ENCODE data around the gene LSM10.

The LSM10 gene

GRCh38 chr1:36349839-36350238, 47.9 kb downstream of the LSM10 start:
- DNase-seq = no peak

- DNase-seq = no peak
Observed at GRCh38 chr1:36349241-36349671, 48.5 kb downstream of the LSM10 start.

GRCh38 chr1:36346741-36347370, 50.9 kb downstream of the LSM10 start:
- no peak for DNase-seq

DNA sequence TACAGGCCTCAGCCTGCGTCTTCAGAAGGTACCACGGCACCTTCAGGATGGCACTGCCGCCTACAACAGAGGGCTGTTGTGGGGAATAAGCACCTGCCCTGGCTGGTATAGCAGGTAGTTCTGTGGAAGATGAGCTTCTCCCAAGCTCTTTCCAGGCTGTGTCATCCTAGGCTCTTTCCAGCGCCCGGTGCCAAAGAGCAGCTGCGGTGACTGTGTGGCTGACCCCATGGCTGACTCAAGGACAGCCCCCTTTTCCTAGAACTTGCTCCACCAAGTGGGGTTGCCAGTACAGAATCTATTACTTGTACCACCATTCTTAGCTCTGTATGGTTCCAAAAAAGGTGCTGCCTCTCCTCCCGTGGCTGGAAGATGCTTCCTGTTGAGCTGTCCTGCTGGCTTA, 52.4 kb downstream of the LSM10 start:
- no peak for DNase-seq

DNA sequence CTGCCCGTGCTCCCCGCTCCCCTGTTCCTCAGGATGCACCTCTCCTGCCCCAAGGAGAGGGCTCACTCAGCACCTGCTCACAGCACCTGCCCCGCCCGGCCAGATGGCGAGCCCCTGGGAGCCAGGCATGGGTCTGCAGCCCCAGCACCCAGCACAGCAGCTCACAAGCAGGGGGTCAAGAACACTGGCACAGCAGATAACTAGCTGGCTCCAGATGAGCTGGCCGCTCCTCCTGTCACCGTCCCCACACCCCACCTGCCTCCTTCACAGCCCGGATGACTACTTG, 53.4 kb downstream of the LSM10 start:
- DNase-seq = no peak

DNA sequence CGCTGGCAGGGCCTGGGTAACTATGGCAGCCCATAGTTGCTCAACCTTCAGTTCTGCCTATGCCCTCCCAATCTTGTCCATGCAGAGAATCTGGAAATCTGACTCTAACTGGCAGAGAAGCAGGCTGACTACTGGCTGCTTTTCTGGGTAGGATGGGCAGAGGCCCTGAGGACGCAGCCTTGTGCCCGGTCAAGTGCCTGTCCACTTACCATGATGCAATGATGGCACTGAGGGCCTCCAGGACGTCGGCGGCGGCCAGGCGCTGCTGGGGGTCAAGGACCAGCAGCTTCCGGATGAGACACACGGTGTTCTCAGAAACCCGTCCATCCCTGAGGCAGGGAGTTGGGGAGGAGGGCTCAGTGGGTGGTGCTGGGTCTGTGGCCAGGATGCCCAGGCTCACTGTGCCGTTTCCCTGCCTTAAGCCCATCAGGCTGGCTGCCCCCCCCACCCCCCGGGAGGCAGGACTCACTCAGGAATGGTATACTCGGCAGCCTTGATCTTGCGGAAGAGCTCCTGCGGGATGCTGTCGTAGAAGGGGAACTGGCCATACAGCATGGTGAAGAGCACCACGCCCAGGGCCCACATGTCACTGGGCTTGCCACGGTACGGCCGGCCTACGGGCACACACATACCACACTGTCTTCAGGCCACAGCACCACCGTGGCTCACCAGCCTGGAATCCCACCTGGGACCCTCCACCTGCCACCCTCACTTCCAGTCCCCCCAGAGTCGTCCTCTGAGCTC, 53.9 kb downstream of the LSM10 start:
- DNase-seq = no peak
